Measurements from ENCODE around the gene AGFG2. TPM values are rescaled to one million over a fixed set of nuclear protein-coding genes. Genes with fewer than 3 reads are reported as not detected.
A peak's percentile ranks its signal among the peaks of the same experiment; 100 is the strongest.

AGFG2 gene
- total RNA-seq, 1 donor from 2014 or later = 22.9 TPM

DNA sequence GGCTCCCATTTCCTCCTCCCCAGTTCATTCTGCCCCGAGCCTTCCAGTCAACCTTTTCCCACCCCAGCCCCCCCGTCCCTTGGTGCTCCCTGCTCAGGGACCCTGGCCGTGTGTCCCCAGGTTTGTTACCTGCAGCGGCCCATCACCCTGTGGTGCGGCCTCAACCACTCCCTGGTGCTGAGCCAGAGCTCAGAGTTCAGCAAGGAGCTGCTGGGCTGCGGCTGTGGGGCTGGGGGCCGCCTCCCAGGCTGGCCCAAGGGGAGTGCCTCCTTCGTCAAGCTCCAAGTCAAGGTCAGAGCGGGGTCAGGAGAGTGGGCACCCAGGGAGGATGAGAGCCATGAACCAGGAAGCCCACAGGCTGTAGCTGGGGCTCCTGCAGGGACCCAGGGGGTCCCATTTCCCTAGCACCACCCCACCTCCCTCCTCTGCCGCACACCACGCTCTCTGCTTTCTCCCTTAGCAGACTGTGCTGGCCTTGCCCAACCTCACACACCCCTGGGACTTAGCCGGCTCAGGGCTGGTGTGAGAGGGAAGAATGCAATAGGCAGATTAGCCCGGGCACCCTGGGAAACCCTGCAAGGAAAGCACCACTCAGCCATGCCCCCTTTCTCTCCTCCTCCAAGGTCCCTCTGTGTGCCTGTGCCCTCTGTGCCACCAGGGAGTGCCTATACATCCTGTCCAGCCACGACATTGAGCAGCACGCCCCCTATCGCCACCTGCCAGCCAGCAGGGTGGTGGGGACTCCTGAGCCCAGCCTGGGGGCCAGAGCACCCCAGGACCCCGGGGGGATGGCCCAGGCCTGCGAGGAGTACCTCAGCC lies 61.1 kb downstream of the AGFG2 start:
- TF ChIP-seq, protein P1, sequence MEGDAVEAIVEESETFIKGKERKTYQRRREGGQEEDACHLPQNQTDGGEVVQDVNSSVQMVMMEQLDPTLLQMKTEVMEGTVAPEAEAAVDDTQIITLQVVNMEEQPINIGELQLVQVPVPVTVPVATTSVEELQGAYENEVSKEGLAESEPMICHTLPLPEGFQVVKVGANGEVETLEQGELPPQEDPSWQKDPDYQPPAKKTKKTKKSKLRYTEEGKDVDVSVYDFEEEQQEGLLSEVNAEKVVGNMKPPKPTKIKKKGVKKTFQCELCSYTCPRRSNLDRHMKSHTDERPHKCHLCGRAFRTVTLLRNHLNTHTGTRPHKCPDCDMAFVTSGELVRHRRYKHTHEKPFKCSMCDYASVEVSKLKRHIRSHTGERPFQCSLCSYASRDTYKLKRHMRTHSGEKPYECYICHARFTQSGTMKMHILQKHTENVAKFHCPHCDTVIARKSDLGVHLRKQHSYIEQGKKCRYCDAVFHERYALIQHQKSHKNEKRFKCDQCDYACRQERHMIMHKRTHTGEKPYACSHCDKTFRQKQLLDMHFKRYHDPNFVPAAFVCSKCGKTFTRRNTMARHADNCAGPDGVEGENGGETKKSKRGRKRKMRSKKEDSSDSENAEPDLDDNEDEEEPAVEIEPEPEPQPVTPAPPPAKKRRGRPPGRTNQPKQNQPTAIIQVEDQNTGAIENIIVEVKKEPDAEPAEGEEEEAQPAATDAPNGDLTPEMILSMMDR (IDR thresholded peaks at IDR 0.05) = no peak
- ATAC-seq (no peak), DNase-seq (no peak)
- no peaks in the 10 kb centered on the region for H3K9me3 ChIP-seq
- H3K36me3 ChIP-seq = no peaks in the 10 kb centered on the region
- H3K27ac ChIP-seq = no peak overlapping the region
- H3K27me3 ChIP-seq (ENCODE audit: low read depth) = no peaks in the 10 kb centered on the region
- intact Hi-C loops (cut with DNase I) = no loop called here
- H3K4me1 ChIP-seq = peaks cover 6% of the 10 kb centered on the region
- H3K4me3 ChIP-seq = no peak overlapping the region

DNA sequence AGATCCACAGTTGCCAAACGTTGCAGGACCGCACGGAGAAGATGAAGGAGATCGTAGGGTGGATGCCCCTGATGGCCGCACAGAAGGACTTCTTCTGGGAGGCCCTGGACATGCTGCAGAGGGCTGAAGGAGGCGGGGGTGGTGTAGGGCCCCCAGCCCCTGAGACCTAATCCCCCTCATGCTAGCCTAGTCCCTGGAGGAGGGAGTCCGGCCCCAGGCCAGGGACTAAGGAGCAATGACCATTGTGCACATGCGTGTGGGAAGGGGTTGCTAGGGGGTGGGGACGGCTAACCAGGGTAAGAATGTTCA lies 61.7 kb downstream of the AGFG2 start:
- H3K36me3 ChIP-seq = no peaks in the 10 kb centered on the region
- DNase-seq = no peak
- no peaks in the 10 kb centered on the region for H3K27me3 ChIP-seq (ENCODE audit: low read depth)
- TF ChIP-seq, protein P1 (IDR thresholded peaks at IDR 0.05) = no peak
- ATAC-seq = no peak
- H3K9me3 ChIP-seq = no peaks in the 10 kb centered on the region
- H3K27ac ChIP-seq = no peak overlapping the region
- no peak overlapping the region for H3K4me3 ChIP-seq
- intact Hi-C loops (cut with DNase I) = no loop called here
- peaks cover 12% of the 10 kb centered on the region for H3K4me1 ChIP-seq

- intact Hi-C loops (cut with DNase I) = no loop called here
- peak; percentile 21 to 36 for ATAC-seq
- TF ChIP-seq, protein P1 (IDR thresholded peaks at IDR 0.05) = no peak
These were observed 64.1 kb downstream of the AGFG2 start for GRCh38 chr7:100602889-100603725.

DNA sequence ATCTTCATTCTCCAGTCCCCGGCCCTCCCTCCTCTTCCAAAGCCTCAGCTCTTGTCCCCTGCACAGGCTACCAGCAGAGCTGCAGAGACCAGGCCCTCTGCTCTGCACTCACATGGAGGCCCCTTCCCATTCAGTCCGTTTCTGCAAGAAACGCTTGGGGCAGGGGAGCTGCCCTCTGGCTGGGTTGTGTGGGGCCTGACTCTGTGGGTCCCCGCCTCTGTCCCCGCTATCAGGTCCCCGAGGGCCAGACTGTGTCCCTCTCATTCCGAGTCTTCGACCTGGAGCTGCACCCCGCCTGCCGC lies 64.7 kb downstream of the AGFG2 start:
- Histone ChIP-seq H3K4me3 (peak overlapping the region; percentile 71), H3K9me3 (no peaks in the 10 kb centered on the region), H3K27me3 (ENCODE audit: low read depth) (no peaks in the 10 kb centered on the region), H3K27ac (peak overlapping the region; percentile 51), H3K36me3 (no peaks in the 10 kb centered on the region), H3K4me1 (peaks cover 13% of the 10 kb centered on the region)
- TF ChIP-seq, protein P1 (IDR thresholded peaks at IDR 0.05) = no peak
- intact Hi-C loops (cut with DNase I) = no loop called here
- ATAC-seq = peak in 1 of 2 donors; percentile 1
- DNase-seq = no peak

More at GRCh38 chr7:100602889-100603725, 64.1 kb downstream of the AGFG2 start:
- Histone ChIP-seq H3K4me3 (peak overlapping the region; percentile 71), H3K36me3 (no peaks in the 10 kb centered on the region), H3K4me1 (peaks cover 13% of the 10 kb centered on the region), H3K27ac (peak overlapping the region; percentile 51), H3K27me3 (ENCODE audit: low read depth) (no peaks in the 10 kb centered on the region), H3K9me3 (no peaks in the 10 kb centered on the region)
- DNase-seq = no peak

GRCh38 chr7:100604028-100604975 lies 65.3 kb downstream of the AGFG2 start:
- TF ChIP-seq, protein P1 (IDR thresholded peaks at IDR 0.05) = peak; percentile 39
- H3K27me3 ChIP-seq (ENCODE audit: low read depth) = no peaks in the 10 kb centered on the region
- peak overlapping the region; percentile 71 for H3K4me3 ChIP-seq
- H3K36me3 ChIP-seq = no peaks in the 10 kb centered on the region
- H3K4me1 ChIP-seq = peaks cover 13% of the 10 kb centered on the region
- intact Hi-C loops (cut with DNase I) = no loop called here
- H3K9me3 ChIP-seq = no peaks in the 10 kb centered on the region
- H3K27ac ChIP-seq = peak overlapping the region; percentile 51
- ATAC-seq (peak; percentile 87), DNase-seq (peak; percentile 85)
